Peyer's patch (tissue), 4 donors: Measurements from ENCODE around the gene MSH4.

Source experiments
- CTCF ChIP-seq, 6 experiments: fragments of 450-650 bp in 4 of 6; fragments of 200-600 bp in 2 of 6; sonication (generic) in 1 of 6; IDR thresholded peaks; one replicate each; pipeline ENCODE4 v1.5.1; 2017 to 2019; ENCODE audit warnings: antibody characterized with exemption in 6 of 6, mild to moderate bottlenecking in 3 of 6, moderate library complexity in 1 of 6
- POLR2A ChIP-seq, 2 donors: fragments of 450-650 bp; IDR thresholded peaks; one replicate each; pipeline ENCODE4 v1.5.1; 2017; ENCODE audit warnings: antibody characterized with exemption in 2 of 2, mild to moderate bottlenecking in 2 of 2, moderate library complexity in 2 of 2

- TF ChIP-seq CTCF (IDR thresholded peaks at IDR 0.05): no peak
- TF ChIP-seq POLR2A (IDR thresholded peaks at IDR 0.05): no peak
Observed at GRCh38 chr1:75932304-75932703, 135.6 kb downstream of the MSH4 start, which contains the start of gene ASB17.
